HG03565 (cell line): ENCODE data around the gene CHMP1B.

ENCODE experiments used
- ATAC-seq: cut with Tn5 transposase; IDR thresholded peaks from one replicate; pipeline ENCODE4 v1.9.1; 2021; ENCODE audit warnings: mild to moderate bottlenecking, moderate library complexity; ENCODE audit not compliant: unreplicated experiment

CHMP1B gene

GRCh38 chr18:11851146-11851805, at the start of gene CHMP1B:
CHMP1B (plus strand) TSS chr18:11851413; CDS start chr18:11851512, 99 bp downstream.
- peak; percentile 87 for ATAC-seq

GRCh38 chr18:11801573-11801972, 49.6 kb upstream of the CHMP1B start:
- no peak for ATAC-seq

- ATAC-seq = no peak
Measured at GRCh38 chr18:11802158-11802557, 49.1 kb upstream of the CHMP1B start.

- no peak for ATAC-seq
Measured at GRCh38 chr18:11802586-11802985, 48.6 kb upstream of the CHMP1B start.

- no peak for ATAC-seq
Measured at GRCh38 chr18:11807233-11807632, 44.0 kb upstream of the CHMP1B start.

- no peak for ATAC-seq
Measured at GRCh38 chr18:11808001-11808855, 43.0 kb upstream of the CHMP1B start.

GRCh38 chr18:11809895-11810294, 41.3 kb upstream of the CHMP1B start:
- no peak for ATAC-seq

- ATAC-seq = no peak
Measured at GRCh38 chr18:11810379-11810778, 40.8 kb upstream of the CHMP1B start.

GRCh38 chr18:11811009-11811408, 40.2 kb upstream of the CHMP1B start:
- ATAC-seq = no peak

GRCh38 chr18:11817229-11817628, 34.0 kb upstream of the CHMP1B start:
- ATAC-seq = no peak

- ATAC-seq = no peak
Measured at GRCh38 chr18:11818486-11819203, 32.6 kb upstream of the CHMP1B start.

- ATAC-seq = no peak
Measured at GRCh38 chr18:11819938-11820337, 31.3 kb upstream of the CHMP1B start.

GRCh38 chr18:11820697-11821096, 30.5 kb upstream of the CHMP1B start:
- ATAC-seq = no peak

- no peak for ATAC-seq
Measured at GRCh38 chr18:11821208-11821607, 30.0 kb upstream of the CHMP1B start.

- no peak for ATAC-seq
Measured at GRCh38 chr18:11821643-11822237, 29.5 kb upstream of the CHMP1B start.

- no peak for ATAC-seq
Measured at GRCh38 chr18:11823545-11823944, 27.7 kb upstream of the CHMP1B start.

- no peak for ATAC-seq
Measured at GRCh38 chr18:11826836-11827235, 24.4 kb upstream of the CHMP1B start.

GRCh38 chr18:11828786-11829432, 22.3 kb upstream of the CHMP1B start:
- ATAC-seq = no peak

- no peak for ATAC-seq
Measured at GRCh38 chr18:11830585-11830984, 20.6 kb upstream of the CHMP1B start.

- no peak for ATAC-seq
Measured at GRCh38 chr18:11831921-11832320, 19.3 kb upstream of the CHMP1B start.

GRCh38 chr18:11834772-11835171, 16.4 kb upstream of the CHMP1B start:
- no peak for ATAC-seq
